Esophagus mucosa (tissue), 1 donor: Measurements from ENCODE around the gene CD276. TPM values are rescaled to one million over a fixed set of nuclear protein-coding genes. Genes with fewer than 3 reads are reported as not detected.
"Not testable (repeated sequence)": the region's sequence is repeated elsewhere in the genome, so short reads cannot be mapped to it uniquely, and the experiment has no call there.

ENCODE experiments used
- ATAC-seq: fragments of 200-7000 bp; cut with Tn5 transposase; one replicate; pipeline ENCODE4 v1.9.1; 2020
- total RNA-seq: library from RNA; stranded (reverse); gene quantifications from one replicate; pipeline ENCODE4 v1.2.4, GENCODE V29; 2023
- donor health status: DM: yes; HTN: yes; CAD: no.

Gene CD276
- 14.7 TPM for total RNA-seq

GRCh38 chr15:73683777-73684580 lies at the start of gene CD276:
Gene CD276, plus strand, starts transcription at chr15:73684383. Its CDS starts 15,257 bp downstream, at chr15:73699640.
- ATAC-seq, result peak; percentile 50

GRCh38 chr15:73637527-73637926 lies 46.7 kb upstream of the CD276 start:
- no peak for ATAC-seq

GRCh38 chr15:73639464-73639863 lies 44.7 kb upstream of the CD276 start:
- ATAC-seq, result not testable (repeated sequence)

GRCh38 chr15:73647259-73648013 lies 36.7 kb upstream of the CD276 start:
- ATAC-seq, result peak; percentile 92

- no peak for ATAC-seq
These were observed 36.2 kb upstream of the CD276 start for GRCh38 chr15:73648014-73648295.

GRCh38 chr15:73650416-73651126 lies 33.6 kb upstream of the CD276 start:
- no peak for ATAC-seq

GRCh38 chr15:73654659-73655058 lies 29.5 kb upstream of the CD276 start:
- no peak for ATAC-seq

- no peak for ATAC-seq
These were observed 28.5 kb upstream of the CD276 start for GRCh38 chr15:73655724-73656123.

GRCh38 chr15:73658645-73659044 lies 25.5 kb upstream of the CD276 start:
- ATAC-seq, result no peak

- ATAC-seq, result no peak
These were observed 23.7 kb upstream of the CD276 start for GRCh38 chr15:73660455-73660854.

GRCh38 chr15:73674587-73674986 lies 9.6 kb upstream of the CD276 start:
- no peak for ATAC-seq

- peak; percentile 83 for ATAC-seq
These were observed 7.0 kb upstream of the CD276 start for GRCh38 chr15:73677146-73677607.

- ATAC-seq, result no peak
These were observed 6.5 kb upstream of the CD276 start for GRCh38 chr15:73677733-73678132.

- no peak for ATAC-seq
These were observed 5.7 kb upstream of the CD276 start for GRCh38 chr15:73678498-73678897.

GRCh38 chr15:73679180-73679579 lies 5.0 kb upstream of the CD276 start:
- ATAC-seq, result no peak

GRCh38 chr15:73679964-73680363 lies 4.2 kb upstream of the CD276 start:
- ATAC-seq, result no peak

GRCh38 chr15:73680549-73680948 lies 3.6 kb upstream of the CD276 start:
- ATAC-seq, result no peak

- no peak for ATAC-seq
These were observed 3.1 kb upstream of the CD276 start for GRCh38 chr15:73681063-73681462.

- no peak for ATAC-seq
These were observed 2.2 kb upstream of the CD276 start for GRCh38 chr15:73681856-73682599.

GRCh38 chr15:73682600-73683090 lies 1.5 kb upstream of the CD276 start:
- no peak for ATAC-seq

- peak; percentile 8 for ATAC-seq
These were observed 866 bp upstream of the CD276 start for GRCh38 chr15:73683257-73683776.
